PC-9 (cell line): ENCODE results near the gene EXOC1. TPM values are rescaled to one million over a fixed set of nuclear protein-coding genes. Genes with fewer than 3 reads are reported as not detected.

Experiments used
- BruUV-seq: library from RNA; stranded (reverse); fragments of 400-500 nt; replicated peaks from 2 replicates; lab custom pipeline; 2021; lab: Mats Ljungman, UMichigan
- CTCF ChIA-PET: fragments of 300-600 bp; sonication (Branson Sonifier 250); formaldehyde crosslinking; loops from one replicate; lab custom pipeline; 2022; ENCODE audit warnings: antibody characterized with exemption; lab: Charles Lee
- POLR2A ChIA-PET: fragments of 300-600 bp; sonication (Branson Sonifier 250); formaldehyde crosslinking; loops from one replicate; lab custom pipeline; 2022; ENCODE audit warnings: antibody characterized with exemption; ENCODE audit not compliant: unreplicated experiment; lab: Charles Lee
- DNase-seq, 2 experiments: peaks; one replicate each; pipeline versions ENCODE4 v3.0.0 to v3.0.0-alpha.2; 2015 to 2022; ENCODE audit warnings: mixed read lengths in 1 of 2
- H2AFZ ChIP-seq: fragments of 200-600 bp; sonication (generic); 2 replicates; pipeline ENCODE4 v1.8.1; 2017; ENCODE audit warnings: antibody characterized with exemption
- H3F3A ChIP-seq: fragments of 200-600 bp; sonication (generic); 2 replicates; pipeline ENCODE4 v1.8.1; 2017; ENCODE audit warnings: antibody characterized with exemption, mild to moderate bottlenecking, low read depth; ENCODE audit not compliant: insufficient read depth
- H3K27ac ChIP-seq: fragments of 200-600 bp; sonication (generic); 2 replicates; pipeline ENCODE4 v1.6.1; 2016; ENCODE audit warnings: mixed run types
- H3K27me3 ChIP-seq: fragments of 200-600 bp; sonication (generic); 2 replicates; pipeline ENCODE4 v1.6.1; 2016; ENCODE audit warnings: low read depth, mixed run types; ENCODE audit not compliant: insufficient read depth
- H3K36me3 ChIP-seq: fragments of 200-600 bp; sonication (generic); 2 replicates; pipeline ENCODE4 v1.6.1; 2016; ENCODE audit warnings: low read depth, mixed run types
- H3K4me1 ChIP-seq: fragments of 200-600 bp; sonication (generic); replicated peaks from 2 replicates; pipeline ENCODE4 v1.6.1; 2016; ENCODE audit warnings: mixed run types; ENCODE audit not compliant: insufficient read depth
- H3K4me2 ChIP-seq: fragments of 200-600 bp; sonication (generic); 2 replicates; pipeline ENCODE4 v1.6.1; 2017; ENCODE audit warnings: mixed run types
- H3K4me3 ChIP-seq: fragments of 200-600 bp; sonication (generic); 2 replicates; pipeline ENCODE4 v1.6.1; 2016; ENCODE audit warnings: mixed run types
- H3K79me2 ChIP-seq: fragments of 200-600 bp; sonication (generic); 2 replicates; pipeline ENCODE4 v1.6.1; 2017; ENCODE audit warnings: low read depth, mixed run types
- H3K9me2 ChIP-seq: fragments of 200-600 bp; sonication (generic); 2 replicates; pipeline ENCODE4 v1.8.1; 2017; ENCODE audit warnings: mild to moderate bottlenecking; ENCODE audit not compliant: insufficient read depth
- H3K9me3 ChIP-seq: fragments of 200-600 bp; sonication (generic); 2 replicates; pipeline ENCODE4 v1.8.1; 2016; ENCODE audit warnings: low read depth; ENCODE audit not compliant: insufficient read depth
- H4K20me1 ChIP-seq: fragments of 200-600 bp; sonication (generic); 2 replicates; pipeline ENCODE4 v1.8.1; 2017; ENCODE audit not compliant: insufficient read depth
- EZH2 ChIP-seq: fragments of 200-600 bp; sonication (generic); IDR thresholded peaks from 2 replicates; pipeline ENCODE4 v1.8.0; 2017; ENCODE audit warnings: antibody characterized with exemption, low read depth
- intact Hi-C: fragments of 100-400 bp; cut with micrococcal nuclease; formaldehyde crosslinking; loops from one replicate; pipeline ENCODE4 v1.10.0; 2022; ENCODE audit not compliant: unreplicated experiment
- total RNA-seq: library from RNA; stranded (reverse); gene quantifications from 2 replicates; pipeline ENCODE4 v1.2.3, GENCODE V29; 2021
- TF ChIP-seq, protein P1 (sequence below): fragments of 200-600 bp; sonication (generic); conservative IDR thresholded peaks from 2 replicates; pipeline ENCODE4 v1.6.1; 2017; ENCODE audit warnings: mixed run types, antibody characterized with exemption, mild to moderate bottlenecking, moderate library complexity

The EXOC1 gene
- total RNA-seq, 1 experiment from 2014 or later: 27.1 TPM

DNA sequence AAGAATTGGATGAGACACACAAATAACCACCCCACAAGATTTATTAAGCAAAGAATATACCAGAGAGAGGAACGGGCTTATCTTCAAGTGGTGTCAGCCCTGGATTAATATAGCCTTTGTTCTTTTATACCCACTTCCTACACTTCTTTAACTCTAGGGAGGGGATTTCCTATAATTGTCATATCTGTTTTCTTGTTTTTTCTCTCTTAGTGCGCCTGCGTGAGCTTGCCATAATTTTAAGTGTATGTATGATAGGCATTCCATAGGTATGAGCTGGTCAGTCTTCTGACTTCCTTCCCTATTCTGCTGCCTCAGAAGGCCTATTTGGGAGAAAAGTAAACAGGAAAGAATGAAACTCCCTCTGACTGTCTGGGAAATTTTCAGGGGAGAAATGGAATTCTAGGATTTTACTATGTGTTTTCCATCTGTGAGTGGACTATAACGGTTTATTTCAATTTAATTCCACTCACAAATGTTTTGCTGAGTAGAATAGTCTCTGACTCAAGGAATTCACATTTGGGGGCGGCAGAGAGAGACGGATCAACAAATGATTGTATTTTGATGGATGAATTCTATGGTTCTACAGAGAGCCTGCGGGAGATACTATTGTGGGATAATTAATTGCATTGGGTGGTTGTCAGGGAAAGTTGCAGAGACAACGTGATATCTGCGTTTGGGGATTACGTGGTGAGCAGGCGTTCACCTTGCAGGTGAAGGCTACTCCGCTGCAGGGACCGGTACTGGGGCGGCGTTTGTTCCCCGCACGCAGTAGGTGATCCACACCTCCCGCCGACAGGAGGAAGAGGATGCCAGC, 94.7 kb downstream of the EXOC1 start:
- Histone ChIP-seq H3K4me2 (peak overlapping the region; percentile 90), H3K27ac (peak overlapping the region; percentile 94), H3K4me3 (peak overlapping the region; percentile 77; the same call in 1 of the 2 replicates), H3F3A (peaks cover 17% of the 10 kb centered on the region), H3K27me3 (no peaks in the 10 kb centered on the region), H3K4me1 (peaks cover 21% of the 10 kb centered on the region), H3K9me3 (no peaks in the 10 kb centered on the region), H3K79me2 (peaks cover 20% of the 10 kb centered on the region), H4K20me1 (no peaks in the 10 kb centered on the region), H3K36me3 (no peaks in the 10 kb centered on the region), H3K9me2 (no peaks in the 10 kb centered on the region), H2AFZ (peak overlapping the region; percentile 57; the same call in 1 of the 2 replicates)
- POLR2A ChIA-PET: interaction anchor here (0.6 kb wide), 1 partner anchor 342 kb away, joined by 4 read pairs; no protein-coding TSS in a partner anchor
- intact Hi-C loops: loop anchor here (1.0 kb wide), 2 partner anchors 55 to 353 kb away; no protein-coding TSS in a partner anchor
- CTCF ChIA-PET: no interaction called here
- peak; percentile 18 to 79 for DNase-seq
- BruUV-seq: TSS peak; percentile 75
- TF ChIP-seq EZH2: no peak
- TF ChIP-seq, protein P1, sequence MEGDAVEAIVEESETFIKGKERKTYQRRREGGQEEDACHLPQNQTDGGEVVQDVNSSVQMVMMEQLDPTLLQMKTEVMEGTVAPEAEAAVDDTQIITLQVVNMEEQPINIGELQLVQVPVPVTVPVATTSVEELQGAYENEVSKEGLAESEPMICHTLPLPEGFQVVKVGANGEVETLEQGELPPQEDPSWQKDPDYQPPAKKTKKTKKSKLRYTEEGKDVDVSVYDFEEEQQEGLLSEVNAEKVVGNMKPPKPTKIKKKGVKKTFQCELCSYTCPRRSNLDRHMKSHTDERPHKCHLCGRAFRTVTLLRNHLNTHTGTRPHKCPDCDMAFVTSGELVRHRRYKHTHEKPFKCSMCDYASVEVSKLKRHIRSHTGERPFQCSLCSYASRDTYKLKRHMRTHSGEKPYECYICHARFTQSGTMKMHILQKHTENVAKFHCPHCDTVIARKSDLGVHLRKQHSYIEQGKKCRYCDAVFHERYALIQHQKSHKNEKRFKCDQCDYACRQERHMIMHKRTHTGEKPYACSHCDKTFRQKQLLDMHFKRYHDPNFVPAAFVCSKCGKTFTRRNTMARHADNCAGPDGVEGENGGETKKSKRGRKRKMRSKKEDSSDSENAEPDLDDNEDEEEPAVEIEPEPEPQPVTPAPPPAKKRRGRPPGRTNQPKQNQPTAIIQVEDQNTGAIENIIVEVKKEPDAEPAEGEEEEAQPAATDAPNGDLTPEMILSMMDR: no peak

DNA sequence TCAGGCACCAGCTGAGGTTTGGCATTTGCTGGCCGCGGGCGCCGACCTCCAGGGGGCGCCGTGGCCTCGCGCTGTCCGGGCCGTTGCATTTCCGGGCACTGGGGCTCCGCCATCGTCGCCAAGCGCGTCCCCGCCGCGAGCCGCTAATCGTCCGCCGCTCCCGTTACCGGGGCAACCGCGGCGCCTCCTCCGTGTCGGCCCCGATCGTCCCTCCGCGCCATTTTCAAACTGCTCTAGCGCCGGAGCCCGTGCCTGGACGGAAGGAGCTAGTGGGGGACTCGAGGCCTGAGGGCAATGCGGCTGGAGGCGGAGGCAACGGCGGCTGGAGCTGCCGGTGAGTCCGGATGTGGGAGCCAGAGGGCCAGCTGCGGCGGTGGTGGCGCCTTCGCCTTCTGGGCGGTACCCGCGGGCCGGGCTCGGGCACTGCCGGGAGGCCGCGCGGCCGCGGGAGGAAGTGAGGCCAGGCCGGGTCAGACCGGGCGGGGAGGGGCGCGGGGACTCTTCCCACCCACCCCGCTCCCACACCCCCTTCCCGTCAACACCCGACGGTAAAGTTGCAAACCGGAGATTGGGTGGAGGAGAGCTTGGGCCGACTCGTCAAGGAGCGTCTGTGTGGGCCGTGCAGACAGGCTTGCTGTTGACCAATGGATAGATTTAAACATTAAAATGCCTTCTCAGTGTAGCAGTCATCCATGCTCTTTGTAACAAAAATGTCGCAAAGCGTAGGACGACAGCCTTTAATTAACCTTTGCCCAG, 95.5 kb downstream of the EXOC1 start, which contains the start of gene CEP135:
Gene CEP135 (plus strand): TSS at position 220 of the 756 bp plus-strand sequence. CDS start 3,186 bp downstream, outside the sequence.
- Histone ChIP-seq H2AFZ (peak within 1 kb of the TSS; percentile 76), H4K20me1 (no peaks in the 10 kb centered on the region), H3K27me3 (no peaks in the 10 kb centered on the region), H3K4me2 (peak within 1 kb of the TSS; percentile 90), H3F3A (peaks cover 17% of the 10 kb centered on the region), H3K4me3 (peak within 1 kb of the TSS; percentile 77), H3K27ac (peak within 1 kb of the TSS; percentile 94), H3K9me2 (no peaks in the 10 kb centered on the region), H3K4me1 (peaks cover 21% of the 10 kb centered on the region), H3K9me3 (no peaks in the 10 kb centered on the region), H3K79me2 (peaks cover 20% of the 10 kb centered on the region), H3K36me3 (no peaks in the 10 kb centered on the region)
- ChIA-PET POLR2A (interaction anchor here (0.6 kb wide), 3 partner anchors 34 to 970 kb away, joined by 4 to 8 read pairs (median 5); no protein-coding TSS in a partner anchor), CTCF (interaction anchor here (0.6 to 0.7 kb wide), 2 partner anchors 80 to 221 kb away, joined by 5 to 6 read pairs; no protein-coding TSS in a partner anchor)
- intact Hi-C loops: loop anchor here (1.0 kb wide), 2 partner anchors 56 to 352 kb away; no protein-coding TSS in a partner anchor
- no TSS peak for BruUV-seq
- peak; percentile 73 to 88 for DNase-seq
- no peak for TF ChIP-seq EZH2
- TF ChIP-seq, protein P1: peak; percentile 76

DNA sequence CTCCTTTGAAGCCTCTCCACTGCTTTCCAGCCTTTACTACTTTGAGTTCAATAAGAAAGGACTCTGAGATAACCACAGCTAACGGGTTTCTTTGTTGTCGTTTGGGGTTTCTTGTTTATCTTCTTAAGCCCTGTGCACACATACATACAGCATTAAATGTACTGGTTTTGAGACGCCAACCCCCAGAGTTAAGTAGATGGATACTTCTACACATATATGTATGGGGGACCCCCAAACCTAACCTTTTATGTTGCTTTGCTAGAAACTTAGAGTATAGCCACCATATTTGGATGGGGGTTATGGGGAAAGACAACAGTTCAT, 96.0 kb downstream of the EXOC1 start:
- no peaks in the 10 kb centered on the region for H3K27me3 ChIP-seq
- CTCF ChIA-PET: interaction anchor here (0.6 to 0.7 kb wide), 2 partner anchors 80 to 221 kb away, joined by 5 to 6 read pairs; no protein-coding TSS in a partner anchor
- H3K9me3 ChIP-seq: no peaks in the 10 kb centered on the region
- H2AFZ ChIP-seq: peak overlapping the region; percentile 76
- intact Hi-C loops: no loop called here
- BruUV-seq: no TSS peak
- peak overlapping the region; percentile 90 for H3K4me2 ChIP-seq
- peaks cover 21% of the 10 kb centered on the region for H3K4me1 ChIP-seq
- TF ChIP-seq EZH2: no peak
- TF ChIP-seq, protein P1: no peak
- H3K36me3 ChIP-seq: no peaks in the 10 kb centered on the region
- DNase-seq: no peak
- peaks cover 20% of the 10 kb centered on the region for H3K79me2 ChIP-seq
- no peaks in the 10 kb centered on the region for H4K20me1 ChIP-seq
- peak overlapping the region; percentile 94 for H3K27ac ChIP-seq
- H3F3A ChIP-seq: peaks cover 17% of the 10 kb centered on the region
- H3K4me3 ChIP-seq: peak overlapping the region; percentile 77
- no peaks in the 10 kb centered on the region for H3K9me2 ChIP-seq
- POLR2A ChIA-PET: interaction anchor here (0.6 kb wide), 2 partner anchors 35 to 971 kb away, joined by 5 to 8 read pairs; no protein-coding TSS in a partner anchor
